Endothelial cell of umbilical vein (primary cell): Measurements from ENCODE around the gene RALA. TPM values are rescaled to one million over a fixed set of nuclear protein-coding genes. Genes with fewer than 3 reads are reported as not detected.

Source experiments
- BruUV-seq: library from RNA; stranded (reverse); fragments of 400-500 nt; replicated peaks from 2 replicates; lab custom pipeline; 2021; lab: Mats Ljungman, UMichigan
- CTCF ChIA-PET: fragments of 300-600, 350-600 bp; sonication (Branson Sonifier 250); formaldehyde crosslinking; loops from one replicate; lab custom pipeline; 2021; ENCODE audit warnings: antibody characterized with exemption, inconsistent platforms; lab: Charles Lee
- POLR2A ChIA-PET: fragments of 300-600, 350-600 bp; sonication (Branson Sonifier 250); formaldehyde crosslinking; loops from one replicate; lab custom pipeline; 2021; ENCODE audit warnings: antibody characterized with exemption, inconsistent platforms; lab: Charles Lee
- DNase-seq: peaks from one replicate; pipeline ENCODE4 v3.0.0-alpha.2; 2011; ENCODE audit warnings: low read depth, low spot score
- FAIRE-seq: peaks from 2 replicates; lab custom pipeline; 2011; peaks lifted over from hg19 to GRCh38; lab: Jason Lieb, UNC
- H2AFZ ChIP-seq: 2 replicates; pipeline ENCODE4 v1.6.0; 2012; ENCODE audit warnings: low read depth, low read length, control low read depth, inconsistent platforms
- H3K27ac ChIP-seq: 2 replicates; pipeline ENCODE4 v1.5.1; 2011; ENCODE audit warnings: low read depth, mild to moderate bottlenecking, control low read depth, low read length, moderate library complexity; ENCODE audit not compliant: insufficient read depth
- H3K27me3 ChIP-seq, 2 experiments: 2 replicates each; pipeline versions ENCODE4 v1.6.0 to v1.6.1; 2011; ENCODE audit warnings: low read length in 2 of 2, mixed read lengths in 1 of 2; ENCODE audit not compliant: control insufficient read depth in 2 of 2, insufficient read depth in 2 of 2
- H3K36me3 ChIP-seq, 2 experiments: 2 replicates in 1 of 2; 3 replicates in 1 of 2; pipeline ENCODE4 v1.5.1; 2011; ENCODE audit warnings: low read length in 2 of 2, mild to moderate bottlenecking in 1 of 2, moderate library complexity in 1 of 2; ENCODE audit not compliant: control insufficient read depth in 2 of 2, insufficient read depth in 2 of 2; ENCODE audit errors: extremely low read depth in 1 of 2
- H3K4me1 ChIP-seq: 3 replicates; pipeline ENCODE4 v1.5.1; 2011; ENCODE audit warnings: mild to moderate bottlenecking, low read length; ENCODE audit not compliant: control insufficient read depth, insufficient read depth; ENCODE audit errors: extremely low read depth
- H3K4me2 ChIP-seq: 2 replicates; pipeline ENCODE4 v1.6.1; 2011; ENCODE audit warnings: low read length, control low read depth, mixed read lengths; ENCODE audit not compliant: insufficient read depth
- H3K4me3 ChIP-seq, 3 experiments: fragments of 200-600 bp in 1 of 3; sonication (generic), shearing (Covaris generic) in 1 of 3; replicated peaks in 1 of 3; 2 replicates each; pipeline ENCODE4 v1.5.1; 2011 to 2016; ENCODE audit warnings: control low read depth in 3 of 3, low read length in 3 of 3, mild to moderate bottlenecking in 2 of 3, inconsistent platforms in 1 of 3, low read depth in 1 of 3, moderate library complexity in 1 of 3; ENCODE audit not compliant: insufficient read depth in 1 of 3
- H3K79me2 ChIP-seq: 2 replicates; pipeline ENCODE4 v1.6.0; 2012; ENCODE audit warnings: low read length, inconsistent platforms; ENCODE audit not compliant: control insufficient read depth, insufficient read depth
- H3K9ac ChIP-seq: replicated peaks from 2 replicates; pipeline ENCODE3; 2011; ENCODE audit warnings: low read length, control low read depth; ENCODE audit not compliant: insufficient read depth; ENCODE audit errors: extremely low read depth
- H3K9me1 ChIP-seq: replicated peaks from 3 replicates; pipeline ENCODE4 v1.6.0; 2011; ENCODE audit warnings: mild to moderate bottlenecking, low read length; ENCODE audit not compliant: control insufficient read depth, insufficient read depth; ENCODE audit errors: extremely low read depth
- H3K9me3 ChIP-seq: replicated peaks from 2 replicates; pipeline ENCODE4 v1.5.1; 2012; ENCODE audit warnings: low read length, inconsistent platforms; ENCODE audit not compliant: control insufficient read depth, insufficient read depth
- H4K20me1 ChIP-seq: replicated peaks from 2 replicates; pipeline ENCODE3; 2011; ENCODE audit warnings: mild to moderate bottlenecking, low read length; ENCODE audit not compliant: control insufficient read depth, insufficient read depth; ENCODE audit errors: extremely low read depth
- EZH2 ChIP-seq: IDR thresholded peaks from 2 replicates; pipeline ENCODE4 v1.6.1; 2012; ENCODE audit warnings: borderline replicate concordance, low read depth, mild to moderate bottlenecking, moderate library complexity, low read length, inconsistent platforms; ENCODE audit not compliant: severe bottlenecking
- FOS ChIP-seq: IDR thresholded peaks from 2 replicates; pipeline ENCODE4 v1.6.1; 2011; ENCODE audit warnings: mild to moderate bottlenecking, low read length, moderate library complexity, borderline replicate concordance; ENCODE audit not compliant: insufficient read depth
- GATA2 ChIP-seq: IDR thresholded peaks from 2 replicates; pipeline ENCODE4 v1.7.0; 2011; ENCODE audit warnings: low read depth, mild to moderate bottlenecking, moderate library complexity, mixed read lengths, low read length; ENCODE audit not compliant: insufficient read length, insufficient read depth
- JUN ChIP-seq: IDR thresholded peaks from 2 replicates; pipeline ENCODE4 v1.6.1; 2011; ENCODE audit warnings: borderline replicate concordance, low read depth; ENCODE audit not compliant: insufficient read length, insufficient read depth
- MYC ChIP-seq: IDR thresholded peaks from one replicate; pipeline ENCODE4 v1.6.1; 2011; ENCODE audit warnings: mild to moderate bottlenecking, low read depth, low read length
- POLR2A ChIP-seq: IDR thresholded peaks from 2 replicates; pipeline ENCODE4 v1.6.1; 2012; ENCODE audit warnings: low read depth, mild to moderate bottlenecking, control low read depth, low read length
- POLR2AphosphoS5 ChIP-seq: IDR thresholded peaks from 2 replicates; pipeline ENCODE4 v1.6.1; 2012; ENCODE audit warnings: low read depth, mild to moderate bottlenecking, control low read depth, low read length, moderate library complexity; ENCODE audit not compliant: insufficient read depth
- dilution Hi-C: fragments of 300-500 bp; cut with MboI; formaldehyde crosslinking; loops from one replicate; pipeline ENCODE4 v1.15.0; 2019; ENCODE audit warnings: low sequenced_read_pairs; ENCODE audit not compliant: extremely low pct_ligation_motif_present
- intact Hi-C: fragments of 100-400 bp; cut with micrococcal nuclease; formaldehyde crosslinking; loops from one replicate; pipeline ENCODE4 v1.10.0; 2022
- polyA plus RNA-seq, 4 experiments: library from polyadenylated mRNA; depleted of rRNA in 3 of 4; stranded (reverse) in 3 of 4; unstranded in 1 of 4; fragments of >200 nt; gene quantifications; 2 replicates each; pipeline versions ENCODE4 v1.2.1 to v1.2.3, GENCODE V29; 2011 to 2012; ENCODE audit warnings: missing spikeins in 1 of 4
- total RNA-seq: library from RNA; stranded (reverse); gene quantifications from 2 replicates; pipeline ENCODE4 v1.2.3, GENCODE V29; 2021
- TF ChIP-seq, protein P1 (sequence below), 2 donors: IDR thresholded peaks; 1 replicate in 1 of 2; 2 replicates in 1 of 2; pipeline ENCODE4 v1.5.1; 2011; ENCODE audit warnings: low read length in 2 of 2, mild to moderate bottlenecking in 2 of 2, moderate library complexity in 2 of 2, control low read depth in 1 of 2, inconsistent platforms in 1 of 2, low read depth in 1 of 2; ENCODE audit not compliant: insufficient read depth in 1 of 2; ENCODE audit errors: extremely low read depth in 1 of 2
- TF ChIP-seq, protein P2 (sequence below): IDR thresholded peaks from 2 replicates; pipeline ENCODE4 v1.6.1; 2011; ENCODE audit not compliant: insufficient read depth, insufficient read length

Gene RALA
- total and polyA plus RNA-seq, 2 donors (not counting 3 experiments of a cell fraction or from before 2014, with no cell fraction given) = 91.1 to 191 TPM

DNA sequence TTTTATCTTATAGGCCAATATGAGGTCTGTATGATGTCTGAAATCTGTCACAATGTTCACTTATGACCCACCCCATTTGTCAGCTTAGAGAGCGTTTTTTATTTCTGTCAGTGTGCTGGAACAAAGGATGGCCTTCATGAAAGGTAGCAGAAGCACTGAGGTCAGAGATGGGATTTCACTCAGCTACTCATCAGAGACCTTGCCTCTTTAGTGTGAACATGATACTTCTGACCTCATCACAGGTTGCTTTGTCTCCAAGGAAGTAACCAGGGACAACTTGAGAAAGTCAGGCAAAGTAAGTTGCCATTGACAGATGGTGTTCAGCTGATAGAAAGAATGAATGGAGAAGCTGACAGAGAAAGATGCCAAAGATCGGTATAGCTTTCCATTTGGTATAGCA, 40.8 kb upstream of the RALA start:
- DNase-seq = no peak
- Histone ChIP-seq H3K4me2 (no peak overlapping the region), H3K79me2 (no peaks in the 10 kb centered on the region), H2AFZ (no peak overlapping the region), H3K36me3 (no peaks in the 10 kb centered on the region), H3K4me3 (no peak overlapping the region), H3K9ac (no peak overlapping the region), H3K27me3 (no peaks in the 10 kb centered on the region), H3K4me1 (peaks cover 4% of the 10 kb centered on the region), H3K9me3 (no peaks in the 10 kb centered on the region), H3K9me1 (no peaks in the 10 kb centered on the region), H3K27ac (no peak overlapping the region), H4K20me1 (no peaks in the 10 kb centered on the region)
- BruUV-seq = no TSS peak
- ChIA-PET CTCF (interaction anchor here (6.2 to 7.1 kb wide), 3 partner anchors 31 to 164 kb away, joined by 134 to 306 read pairs (median 138); partner anchors contain the start of gene RALA), POLR2A (interaction anchor here (1.3 to 1.6 kb wide), 2 partner anchors 41 to 65 kb away, joined by 3 read pairs; partner anchors contain the start of gene RALA)
- TF ChIP-seq FOS (no peak), EZH2 (no peak)
- dilution Hi-C loops = no loop called here
- intact Hi-C loops = no loop called here
- FAIRE-seq = no peak

DNA sequence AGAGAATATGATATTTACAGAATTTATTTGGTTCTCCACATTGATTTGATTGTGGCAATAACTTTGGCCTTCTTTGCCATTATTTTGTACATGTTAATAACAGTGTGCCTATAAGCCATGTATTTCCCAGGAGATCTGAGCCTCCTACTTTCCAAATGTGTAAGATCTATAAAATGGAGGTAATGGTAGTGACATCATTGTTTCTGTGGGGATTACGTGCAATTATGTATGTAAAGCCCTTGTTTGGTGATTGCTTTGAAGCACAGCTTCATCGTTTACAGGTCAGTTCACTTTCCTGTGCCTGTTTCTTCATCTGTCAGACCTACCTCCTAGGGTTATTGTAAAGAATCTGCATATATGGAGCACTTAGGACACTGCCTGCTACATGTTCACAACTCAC, 39.8 kb upstream of the RALA start:
- H3K4me2 ChIP-seq = no peak overlapping the region
- ChIA-PET CTCF (interaction anchor here (0.5 to 7.1 kb wide), 3 partner anchors 30 to 491 kb away, joined by 3 to 306 read pairs (median 134); no protein-coding TSS in a partner anchor), POLR2A (no interaction called here)
- intact Hi-C loops (no loop called here), dilution Hi-C loops (no loop called here)
- no peaks in the 10 kb centered on the region for H4K20me1 ChIP-seq
- no peaks in the 10 kb centered on the region for H3K9me1 ChIP-seq
- no TSS peak for BruUV-seq
- H3K36me3 ChIP-seq = no peaks in the 10 kb centered on the region
- no peak overlapping the region for H3K27ac ChIP-seq
- H3K79me2 ChIP-seq = no peaks in the 10 kb centered on the region
- H3K9me3 ChIP-seq = no peaks in the 10 kb centered on the region
- H3K9ac ChIP-seq = no peak overlapping the region
- H3K27me3 ChIP-seq = no peaks in the 10 kb centered on the region
- no peak overlapping the region for H3K4me3 ChIP-seq
- no peak for TF ChIP-seq POLR2AphosphoS5
- TF ChIP-seq, protein P1, sequence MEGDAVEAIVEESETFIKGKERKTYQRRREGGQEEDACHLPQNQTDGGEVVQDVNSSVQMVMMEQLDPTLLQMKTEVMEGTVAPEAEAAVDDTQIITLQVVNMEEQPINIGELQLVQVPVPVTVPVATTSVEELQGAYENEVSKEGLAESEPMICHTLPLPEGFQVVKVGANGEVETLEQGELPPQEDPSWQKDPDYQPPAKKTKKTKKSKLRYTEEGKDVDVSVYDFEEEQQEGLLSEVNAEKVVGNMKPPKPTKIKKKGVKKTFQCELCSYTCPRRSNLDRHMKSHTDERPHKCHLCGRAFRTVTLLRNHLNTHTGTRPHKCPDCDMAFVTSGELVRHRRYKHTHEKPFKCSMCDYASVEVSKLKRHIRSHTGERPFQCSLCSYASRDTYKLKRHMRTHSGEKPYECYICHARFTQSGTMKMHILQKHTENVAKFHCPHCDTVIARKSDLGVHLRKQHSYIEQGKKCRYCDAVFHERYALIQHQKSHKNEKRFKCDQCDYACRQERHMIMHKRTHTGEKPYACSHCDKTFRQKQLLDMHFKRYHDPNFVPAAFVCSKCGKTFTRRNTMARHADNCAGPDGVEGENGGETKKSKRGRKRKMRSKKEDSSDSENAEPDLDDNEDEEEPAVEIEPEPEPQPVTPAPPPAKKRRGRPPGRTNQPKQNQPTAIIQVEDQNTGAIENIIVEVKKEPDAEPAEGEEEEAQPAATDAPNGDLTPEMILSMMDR (IDR thresholded peaks at IDR 0.05; ENCODE audit: extremely low read depth in 1 of 2, insufficient read depth in 1 of 2, low read depth in 1 of 2, low read length in 2 of 2) = no peak
- no peak for TF ChIP-seq POLR2A
- no peak for TF ChIP-seq FOS
- no peak for TF ChIP-seq JUN
- TF ChIP-seq, protein P2, sequence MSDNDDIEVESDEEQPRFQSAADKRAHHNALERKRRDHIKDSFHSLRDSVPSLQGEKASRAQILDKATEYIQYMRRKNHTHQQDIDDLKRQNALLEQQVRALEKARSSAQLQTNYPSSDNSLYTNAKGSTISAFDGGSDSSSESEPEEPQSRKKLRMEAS = no peak
- no peak for TF ChIP-seq GATA2
- TF ChIP-seq EZH2 = no peak
- TF ChIP-seq MYC = no peak
- H3K4me1 ChIP-seq = peaks cover 12% of the 10 kb centered on the region
- no peak for FAIRE-seq
- H2AFZ ChIP-seq = no peak overlapping the region
- DNase-seq = no peak
